SU-DHL-6 (cell line): Measurements from ENCODE around the gene TBC1D16.

Experiments
- EZH2phosphoT487 ChIP-seq: fragments of 200-600 bp; sonication (generic), shearing (Covaris generic); conservative IDR thresholded peaks from 2 replicates; pipeline ENCODE4 v1.6.1; 2018; ENCODE audit warnings: mild to moderate bottlenecking, antibody characterized with exemption, low read length, moderate library complexity, mixed read lengths
- TF ChIP-seq, protein P1 (sequence below): fragments of 200-600 bp; sonication (generic); IDR thresholded peaks from one replicate; pipeline ENCODE4 v1.5.1; 2017; ENCODE audit warnings: antibody characterized with exemption, mild to moderate bottlenecking, low read length, moderate library complexity; ENCODE audit not compliant: insufficient read depth, poor library complexity, severe bottlenecking

DNA sequence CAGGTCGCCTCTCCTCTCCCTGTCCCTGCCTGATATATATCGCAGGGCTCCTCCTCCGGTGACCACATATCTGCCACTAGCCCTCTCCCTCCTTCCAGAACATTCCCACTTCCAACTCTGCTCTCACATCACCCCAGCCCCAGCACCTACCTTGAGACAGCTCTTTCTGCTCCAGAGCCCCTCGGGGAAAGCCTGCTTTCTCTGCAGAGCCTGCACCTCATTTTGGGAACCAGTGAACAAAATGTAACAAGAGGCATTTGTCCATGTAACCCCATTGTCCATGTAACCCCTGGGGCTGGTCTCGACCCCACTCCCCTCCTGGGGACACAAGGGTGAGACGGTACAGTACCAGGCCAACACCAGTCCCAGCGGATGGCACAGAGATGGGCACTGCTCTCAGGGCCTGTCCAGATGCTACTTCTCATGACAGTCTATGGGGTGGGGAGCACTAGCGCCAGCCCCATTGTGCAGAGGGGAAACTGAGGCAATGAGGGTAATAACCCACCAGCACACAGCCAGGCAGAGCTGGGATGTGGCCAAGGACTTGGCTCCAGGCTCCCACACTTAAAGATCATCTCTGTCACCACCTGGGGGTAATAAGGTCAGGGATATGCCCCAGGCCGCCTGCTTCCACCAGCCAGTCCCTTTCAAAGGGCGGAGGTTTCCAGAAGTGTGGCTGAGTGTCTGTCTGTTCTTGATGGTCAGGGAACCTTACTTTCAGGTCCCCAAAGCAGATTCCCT is 42.9 kb downstream of the TBC1D16 start:
- TF ChIP-seq, protein P1, sequence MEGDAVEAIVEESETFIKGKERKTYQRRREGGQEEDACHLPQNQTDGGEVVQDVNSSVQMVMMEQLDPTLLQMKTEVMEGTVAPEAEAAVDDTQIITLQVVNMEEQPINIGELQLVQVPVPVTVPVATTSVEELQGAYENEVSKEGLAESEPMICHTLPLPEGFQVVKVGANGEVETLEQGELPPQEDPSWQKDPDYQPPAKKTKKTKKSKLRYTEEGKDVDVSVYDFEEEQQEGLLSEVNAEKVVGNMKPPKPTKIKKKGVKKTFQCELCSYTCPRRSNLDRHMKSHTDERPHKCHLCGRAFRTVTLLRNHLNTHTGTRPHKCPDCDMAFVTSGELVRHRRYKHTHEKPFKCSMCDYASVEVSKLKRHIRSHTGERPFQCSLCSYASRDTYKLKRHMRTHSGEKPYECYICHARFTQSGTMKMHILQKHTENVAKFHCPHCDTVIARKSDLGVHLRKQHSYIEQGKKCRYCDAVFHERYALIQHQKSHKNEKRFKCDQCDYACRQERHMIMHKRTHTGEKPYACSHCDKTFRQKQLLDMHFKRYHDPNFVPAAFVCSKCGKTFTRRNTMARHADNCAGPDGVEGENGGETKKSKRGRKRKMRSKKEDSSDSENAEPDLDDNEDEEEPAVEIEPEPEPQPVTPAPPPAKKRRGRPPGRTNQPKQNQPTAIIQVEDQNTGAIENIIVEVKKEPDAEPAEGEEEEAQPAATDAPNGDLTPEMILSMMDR, result no peak
- no peak for TF ChIP-seq EZH2phosphoT487
